Colonic mucosa (tissue), 4 donors: Measurements from ENCODE around the gene SYNDIG1. TPM values are rescaled to one million over a fixed set of nuclear protein-coding genes. Genes with fewer than 3 reads are reported as not detected.

Source experiments
- DNase-seq: peaks from one replicate; pipeline ENCODE4 v3.0.0-alpha.2; 2020
- H3K27ac ChIP-seq: fragments of 200-600 bp; one replicate; pipeline ENCODE4 v1.8.0; 2021
- H3K27me3 ChIP-seq: fragments of 200-600 bp; one replicate; pipeline ENCODE4 v1.8.0; 2021
- H3K36me3 ChIP-seq: fragments of 200-600 bp; one replicate; pipeline ENCODE4 v1.8.0; 2021
- H3K4me1 ChIP-seq: fragments of 200-600 bp; one replicate; pipeline ENCODE4 v1.8.0; 2021; ENCODE audit warnings: mild to moderate bottlenecking
- H3K4me3 ChIP-seq: fragments of 200-600 bp; one replicate; pipeline ENCODE4 v1.8.0; 2021
- H3K9ac ChIP-seq, 2 donors: one replicate each; pipeline ENCODE4 v1.7.0; 2013; ENCODE audit warnings: control low read depth in 2 of 2, low read depth in 2 of 2, low read length in 2 of 2
- H3K9me3 ChIP-seq: fragments of 200-600 bp; one replicate; pipeline ENCODE4 v1.8.0; 2021
- intact Hi-C: fragments of 100-400 bp; cut with DNase I; formaldehyde crosslinking; loops from one replicate; pipeline ENCODE4 v1.14.1; 2022
- total RNA-seq, 2 donors: library from RNA; stranded (reverse); fragmentation: NEBNext Ultra II Directional in 1 of 2; extraction: Animal tissue kit (Norgen Biotek cat#: 25700) in 1 of 2; gene quantifications; one replicate each; pipeline ENCODE4 v1.2.1, GENCODE V29; 2021
- TF ChIP-seq, protein P1 (sequence below): fragments of 200-600 bp; IDR thresholded peaks from one replicate; pipeline ENCODE4 v1.8.0; 2022; ENCODE audit warnings: antibody characterized with exemption, mild to moderate bottlenecking
- donor health status: healthy.
- donor health status: DM: no; HTN: no; CAD: no.
- donor health status: DM: no; HTN: no; CAD: no.

SYNDIG1 gene
- total RNA-seq, 2 donors from 2014 or later, result 0.10 to 0.19 TPM

DNA sequence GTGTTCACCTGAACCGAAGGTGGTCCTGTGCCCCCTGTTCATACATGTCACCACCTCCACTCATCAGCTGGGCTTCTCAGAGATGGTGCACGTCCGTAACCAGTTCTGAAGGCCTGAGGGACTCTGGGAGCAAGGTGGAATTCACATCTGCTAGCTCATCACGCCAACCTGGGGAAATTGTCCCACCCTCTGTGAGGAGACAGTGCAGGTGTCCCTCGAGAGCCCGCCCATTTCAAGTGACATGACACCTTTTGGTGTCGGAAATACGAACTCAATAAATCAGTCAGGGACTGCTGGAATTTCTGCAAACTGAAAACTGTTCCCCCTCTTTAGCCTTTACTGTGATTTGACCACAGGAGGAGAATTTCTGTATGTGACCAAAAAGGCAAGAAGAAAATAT, 99.4 kb downstream of the SYNDIG1 start:
- Histone ChIP-seq H3K36me3 (no peaks in the 10 kb centered on the region), H3K9ac (no peak overlapping the region), H3K4me3 (no peak overlapping the region), H3K27ac (no peak overlapping the region), H3K4me1 (no peaks in the 10 kb centered on the region), H3K9me3 (no peaks in the 10 kb centered on the region), H3K27me3 (no peaks in the 10 kb centered on the region)
- no peak for DNase-seq
- TF ChIP-seq, protein P1, sequence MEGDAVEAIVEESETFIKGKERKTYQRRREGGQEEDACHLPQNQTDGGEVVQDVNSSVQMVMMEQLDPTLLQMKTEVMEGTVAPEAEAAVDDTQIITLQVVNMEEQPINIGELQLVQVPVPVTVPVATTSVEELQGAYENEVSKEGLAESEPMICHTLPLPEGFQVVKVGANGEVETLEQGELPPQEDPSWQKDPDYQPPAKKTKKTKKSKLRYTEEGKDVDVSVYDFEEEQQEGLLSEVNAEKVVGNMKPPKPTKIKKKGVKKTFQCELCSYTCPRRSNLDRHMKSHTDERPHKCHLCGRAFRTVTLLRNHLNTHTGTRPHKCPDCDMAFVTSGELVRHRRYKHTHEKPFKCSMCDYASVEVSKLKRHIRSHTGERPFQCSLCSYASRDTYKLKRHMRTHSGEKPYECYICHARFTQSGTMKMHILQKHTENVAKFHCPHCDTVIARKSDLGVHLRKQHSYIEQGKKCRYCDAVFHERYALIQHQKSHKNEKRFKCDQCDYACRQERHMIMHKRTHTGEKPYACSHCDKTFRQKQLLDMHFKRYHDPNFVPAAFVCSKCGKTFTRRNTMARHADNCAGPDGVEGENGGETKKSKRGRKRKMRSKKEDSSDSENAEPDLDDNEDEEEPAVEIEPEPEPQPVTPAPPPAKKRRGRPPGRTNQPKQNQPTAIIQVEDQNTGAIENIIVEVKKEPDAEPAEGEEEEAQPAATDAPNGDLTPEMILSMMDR, result no peak
- intact Hi-C loops, result no loop called here

DNA sequence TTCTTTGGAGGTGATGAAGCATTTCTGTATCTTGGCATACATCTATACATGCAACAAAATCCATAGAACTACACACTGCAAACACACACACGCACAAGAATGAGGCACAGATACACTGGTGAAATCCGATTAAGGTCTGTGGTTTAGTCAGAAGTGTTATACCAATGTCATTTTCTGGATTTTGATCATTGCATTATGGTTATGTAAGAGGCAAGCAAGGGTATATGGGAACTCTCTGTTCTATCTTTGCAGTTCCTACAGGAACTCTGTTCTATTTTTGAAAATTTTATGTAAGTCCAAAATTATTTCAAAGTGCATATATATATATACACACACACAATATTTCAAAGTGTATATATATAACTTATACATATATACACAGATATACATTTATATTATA, 101.7 kb downstream of the SYNDIG1 start:
- intact Hi-C loops, result no loop called here
- no peak overlapping the region for H3K9ac ChIP-seq
- H3K27ac ChIP-seq, result no peak overlapping the region
- H3K36me3 ChIP-seq, result no peaks in the 10 kb centered on the region
- no peaks in the 10 kb centered on the region for H3K4me1 ChIP-seq
- TF ChIP-seq, protein P1, result no peak
- H3K9me3 ChIP-seq, result no peaks in the 10 kb centered on the region
- no peak for DNase-seq
- no peaks in the 10 kb centered on the region for H3K27me3 ChIP-seq
- H3K4me3 ChIP-seq, result no peak overlapping the region

- no peak for DNase-seq
- intact Hi-C loops, result no loop called here
- no peaks in the 10 kb centered on the region for H3K4me1 ChIP-seq
- H3K27me3 ChIP-seq, result no peaks in the 10 kb centered on the region
- H3K9ac ChIP-seq, result no peak overlapping the region
- no peak overlapping the region for H3K27ac ChIP-seq
- TF ChIP-seq, protein P1, result no peak
- H3K36me3 ChIP-seq, result no peaks in the 10 kb centered on the region
- no peaks in the 10 kb centered on the region for H3K9me3 ChIP-seq
- no peak overlapping the region for H3K4me3 ChIP-seq
These were observed 102.7 kb downstream of the SYNDIG1 start for GRCh38 chr20:24572140-24572539.

- Histone ChIP-seq H3K36me3 (no peaks in the 10 kb centered on the region), H3K27me3 (no peaks in the 10 kb centered on the region), H3K9me3 (no peaks in the 10 kb centered on the region), H3K4me3 (no peak overlapping the region), H3K4me1 (no peaks in the 10 kb centered on the region), H3K9ac (no peak overlapping the region), H3K27ac (no peak overlapping the region)
- TF ChIP-seq, protein P1, result no peak
- no peak for DNase-seq
- intact Hi-C loops, result no loop called here
These were observed 103.4 kb downstream of the SYNDIG1 start for GRCh38 chr20:24572862-24573261.

- DNase-seq, result no peak
- no peaks in the 10 kb centered on the region for H3K27me3 ChIP-seq
- TF ChIP-seq, protein P1, result no peak
- no peaks in the 10 kb centered on the region for H3K9me3 ChIP-seq
- intact Hi-C loops, result no loop called here
- no peak overlapping the region for H3K4me3 ChIP-seq
- H3K9ac ChIP-seq, result no peak overlapping the region
- H3K27ac ChIP-seq, result no peak overlapping the region
- H3K36me3 ChIP-seq, result no peaks in the 10 kb centered on the region
- H3K4me1 ChIP-seq, result no peaks in the 10 kb centered on the region
These were observed 104.1 kb downstream of the SYNDIG1 start for GRCh38 chr20:24573557-24573956.

DNA sequence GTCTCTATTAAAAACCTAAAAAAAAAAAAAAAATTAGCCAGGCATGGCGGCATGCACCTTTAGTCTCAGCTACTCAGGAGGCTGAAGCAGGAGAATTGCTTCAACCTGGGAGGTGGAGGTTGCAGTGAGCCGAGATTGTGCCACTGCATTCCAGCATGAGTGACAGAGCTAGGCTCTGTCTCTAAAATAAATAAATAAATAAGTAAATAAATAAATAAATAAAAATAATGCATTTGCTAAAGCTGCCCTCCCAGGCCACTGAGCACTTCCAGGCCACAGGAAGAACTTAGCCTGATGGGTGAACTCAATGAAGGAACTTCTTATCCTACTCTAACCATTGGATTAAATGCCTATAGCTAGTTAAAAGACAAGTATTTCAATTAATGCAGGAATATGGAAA, 104.9 kb downstream of the SYNDIG1 start:
- H3K9me3 ChIP-seq, result no peaks in the 10 kb centered on the region
- intact Hi-C loops, result no loop called here
- H3K27ac ChIP-seq, result no peak overlapping the region
- TF ChIP-seq, protein P1, result no peak
- no peak for DNase-seq
- H3K4me3 ChIP-seq, result no peak overlapping the region
- no peaks in the 10 kb centered on the region for H3K4me1 ChIP-seq
- H3K27me3 ChIP-seq, result no peaks in the 10 kb centered on the region
- no peak overlapping the region for H3K9ac ChIP-seq
- no peaks in the 10 kb centered on the region for H3K36me3 ChIP-seq
